AG09309 (cell line): ENCODE measurements around the gene NLRP9.

Experiments used
- DNase-seq: peaks from one replicate; pipeline ENCODE4 v3.0.0-alpha.2; 2010; ENCODE audit warnings: low read depth
- H3K4me3 ChIP-seq: 2 replicates; pipeline ENCODE4 v1.5.1; 2011; ENCODE audit warnings: mild to moderate bottlenecking, low read depth, low read length, moderate library complexity; ENCODE audit not compliant: control insufficient read depth
- CTCF ChIP-seq: IDR thresholded peaks from 2 replicates; pipeline ENCODE4 v1.5.1; 2011; ENCODE audit warnings: mild to moderate bottlenecking, low read depth, low read length, inconsistent platforms; ENCODE audit not compliant: insufficient read depth, control insufficient read depth; ENCODE audit errors: missing control alignments

NLRP9 gene

GRCh38 chr19:55676889-55677505, 61.2 kb downstream of the NLRP9 start:
- DNase-seq: no peak
- TF ChIP-seq CTCF: no peak
- H3K4me3 ChIP-seq: no peak overlapping the region

DNA sequence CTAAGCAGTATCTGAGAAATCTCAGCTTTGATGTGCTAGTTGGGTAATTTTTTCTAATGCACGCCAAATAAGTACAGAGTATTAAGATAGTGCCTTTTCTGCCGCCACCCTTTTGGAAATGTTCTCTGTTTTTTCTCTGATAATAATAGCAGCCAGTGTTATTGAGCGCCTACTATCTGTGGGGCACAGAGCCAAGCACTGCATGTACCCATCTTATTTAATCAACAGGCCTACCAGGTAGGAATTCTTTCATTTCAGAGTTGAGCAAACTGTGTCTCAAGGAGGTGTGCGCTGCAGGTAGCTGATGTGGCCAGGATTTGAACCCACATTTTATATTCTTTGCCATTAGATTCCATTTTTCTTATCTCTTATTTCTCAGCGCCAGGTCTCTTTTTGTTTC, 61.8 kb downstream of the NLRP9 start:
- no peak for DNase-seq
- no peak for TF ChIP-seq CTCF
- H3K4me3 ChIP-seq: peak overlapping the region; percentile 58; the same call in 1 of the 2 replicates

DNA sequence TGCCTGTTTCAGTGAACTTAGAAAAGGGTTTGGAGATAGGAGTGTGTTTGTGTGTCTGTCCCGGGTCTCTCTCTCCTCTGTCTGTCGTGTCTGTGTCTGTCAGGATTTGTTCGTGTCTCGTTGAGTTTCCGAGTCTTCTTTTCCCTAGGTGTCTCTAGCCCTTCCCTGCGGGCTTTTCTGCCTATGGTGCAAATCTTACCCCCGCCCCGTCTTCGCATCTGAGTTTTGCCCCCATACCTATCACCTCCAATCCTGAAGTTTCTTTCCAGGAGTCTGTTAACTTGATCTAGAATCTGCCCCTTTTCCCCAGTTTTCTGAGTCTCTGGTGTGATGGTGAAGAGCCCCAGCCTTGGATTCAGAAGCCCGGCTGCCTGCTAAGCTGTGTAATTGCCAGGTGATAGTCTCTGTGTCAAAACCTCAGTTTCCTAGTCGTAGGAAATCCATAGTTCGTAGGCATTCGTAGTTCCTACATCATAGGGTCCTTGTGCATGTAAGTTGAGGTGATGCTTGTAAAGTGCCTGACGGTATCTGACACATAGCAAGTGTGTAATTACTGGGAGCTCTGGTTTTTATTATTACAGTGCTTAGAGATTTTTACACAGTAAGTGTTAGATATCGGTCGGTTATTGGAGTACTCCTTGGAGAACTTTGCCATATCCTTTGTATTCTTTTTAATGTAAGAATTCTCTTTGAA, 62.4 kb downstream of the NLRP9 start:
- no peak for DNase-seq
- TF ChIP-seq CTCF: no peak
- peak overlapping the region; percentile 58 for H3K4me3 ChIP-seq

- DNase-seq: peak; percentile 76
- TF ChIP-seq CTCF: no peak
- peak within 1 kb of the TSS; percentile 58 for H3K4me3 ChIP-seq
Observed at GRCh38 chr19:55674841-55675660, 63.2 kb downstream of the NLRP9 start, which contains the start of gene EPN1. Gene EPN1, plus strand, starts transcription at chr19:55675226. Its CDS starts 3,402 bp downstream, at chr19:55678628.

DNA sequence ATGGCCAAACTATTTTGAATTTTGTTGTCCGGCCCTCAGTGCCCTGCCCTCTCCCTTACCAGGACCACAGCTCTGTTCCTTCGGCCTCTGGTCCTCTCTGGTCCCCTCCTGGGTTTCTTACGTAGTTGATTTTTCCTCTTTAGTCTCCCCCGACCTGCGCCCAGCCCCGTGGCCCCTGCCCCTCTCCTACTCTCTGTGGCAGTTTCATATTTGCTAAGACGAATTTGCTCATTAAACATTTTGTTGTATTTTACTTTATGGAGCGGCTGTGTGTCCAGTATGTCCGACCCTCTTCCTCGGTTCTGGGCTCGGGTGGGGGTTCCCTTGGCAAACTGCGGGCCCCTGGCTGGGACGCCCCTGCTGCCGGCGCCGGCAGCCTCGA, 63.8 kb downstream of the NLRP9 start:
- no peak for TF ChIP-seq CTCF
- H3K4me3 ChIP-seq: peak overlapping the region; percentile 58
- DNase-seq: no peak

DNA sequence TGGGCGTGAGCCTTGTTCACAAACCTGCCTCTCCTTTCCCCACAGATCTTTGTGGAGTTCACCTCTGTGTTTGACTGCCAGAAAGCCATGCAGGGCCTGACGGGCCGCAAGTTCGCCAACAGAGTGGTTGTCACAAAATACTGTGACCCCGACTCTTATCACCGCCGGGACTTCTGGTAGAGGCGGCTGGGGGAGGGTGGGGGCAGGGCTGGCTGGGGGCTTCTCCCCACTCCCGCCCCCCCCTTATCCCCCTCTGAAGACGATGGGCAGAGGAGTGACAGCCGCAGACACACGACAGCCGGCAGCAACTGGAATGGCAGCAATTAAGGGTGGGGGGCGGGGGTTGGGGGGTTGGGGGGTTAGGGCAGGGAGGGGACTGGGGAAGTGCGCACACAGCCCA, 64.3 kb downstream of the NLRP9 start:
- H3K4me3 ChIP-seq: no peak overlapping the region
- TF ChIP-seq CTCF: no peak
- no peak for DNase-seq
